Measurements from ENCODE around the gene ANKRD28. TPM values are rescaled to one million over a fixed set of nuclear protein-coding genes. Genes with fewer than 3 reads are reported as not detected.

ANKRD28 gene
- total and polyA plus RNA-seq, 2 of the 13 experiments (the other 11 are each of a cell fraction or from before 2014, with no cell fraction given): 21.0 to 28.9 TPM

- intact Hi-C loops (cut with micrococcal nuclease; ENCODE audit: unreplicated experiment) (no loop called here), in situ Hi-C loops (cut with HindIII; ENCODE audit: extremely low pct_ligation_motif_present, low pct_unique_long_range_greater_than_20kb) (no loop called here)
- TF ChIP-seq KLF13 (CRISPR knock-in tag; IDR thresholded peaks at IDR 0.05): no peak
- TF ChIP-seq NR1H2 (CRISPR knock-in tag; IDR thresholded peaks at IDR 0.05; ENCODE audit: borderline replicate concordance, low read depth): no peak
- no peak for TF ChIP-seq ZNF512 (CRISPR knock-in tag; IDR thresholded peaks at IDR 0.05)
- no peak for TF ChIP-seq ZNF569 (CRISPR knock-in tag; IDR thresholded peaks at IDR 0.05; ENCODE audit: borderline replicate concordance)
- no peak for TF ChIP-seq ZNF382 (CRISPR knock-in tag; IDR thresholded peaks at IDR 0.05; ENCODE audit: borderline replicate concordance)
- TF ChIP-seq MTERF4 (CRISPR knock-in tag; IDR thresholded peaks at IDR 0.05): no peak
- no peak for TF ChIP-seq JDP2 (CRISPR knock-in tag; IDR thresholded peaks at IDR 0.05; ENCODE audit: borderline replicate concordance)
- TF ChIP-seq ZNF629 (CRISPR knock-in tag; conservative IDR thresholded peaks at IDR 0.05): no peak
- no peak for TF ChIP-seq RBAK (CRISPR knock-in tag; IDR thresholded peaks at IDR 0.05)
- TF ChIP-seq ZNF83 (CRISPR knock-in tag; IDR thresholded peaks at IDR 0.05; ENCODE audit: borderline replicate concordance): no peak
- TF ChIP-seq CHD2 (IDR thresholded peaks at IDR 0.05; ENCODE audit: low read depth, low read length): no peak
- TF ChIP-seq SRSF9 (IDR thresholded peaks at IDR 0.05; ENCODE audit: borderline replicate concordance, insufficient read depth, low read depth, low read length, poor library complexity, severe bottlenecking): no peak
- no peak for TF ChIP-seq MEIS1 (CRISPR knock-in tag; IDR thresholded peaks at IDR 0.05; ENCODE audit: borderline replicate concordance)
- TF ChIP-seq NR2C2 (CRISPR knock-in tag; IDR thresholded peaks at IDR 0.05; ENCODE audit: borderline replicate concordance): no peak
- no peak overlapping the region for H3K4me3 ChIP-seq (replicated peaks in 1 of 3; ENCODE audit: insufficient read depth in 1 of 3, low read depth in 2 of 3, low read length in 3 of 3)
- H3K4me1 ChIP-seq (ENCODE audit: insufficient read depth, low read length): no peaks in the 10 kb centered on the region
- ATAC-seq (no peak), FAIRE-seq (no peak), DNase-seq (ENCODE audit: low spot score) (no peak)
- 95% methylated on average over 1 of the region's 1 CpG for WGBS (ENCODE audit: low lambda C conversion rate)
- ChIA-PET POLR2A (no interaction called here), CTCF (ENCODE audit: low intra/inter-chr PET ratio, low total read pairs) (no interaction called here)
- H3K9me3 ChIP-seq (ENCODE audit: low read length): no peaks in the 10 kb centered on the region
- no TSS peak for BruUV-seq (replicated peaks)
- no peaks in the 10 kb centered on the region for H3K79me2 ChIP-seq (ENCODE audit: insufficient read depth, low read length)
- peaks cover 1 to 51% of the 10 kb centered on the region in 2 experiments; a peak in 4 of 5 replicates for H3K36me3 ChIP-seq (replicated peaks in 1 of 2; ENCODE audit: control insufficient read depth in 1 of 2, insufficient read depth in 2 of 2, low read length in 2 of 2)
- no peaks in the 10 kb centered on the region for H4K20me1 ChIP-seq (ENCODE audit: insufficient read depth, low read length)
- H3K4me2 ChIP-seq (ENCODE audit: low read depth, low read length): no peak overlapping the region
- no peak overlapping the region for H2AFZ ChIP-seq (ENCODE audit: low read length)
- H3K27ac ChIP-seq (ENCODE audit: extremely low read length, insufficient read depth, low read length): no peak overlapping the region
- H3K27me3 ChIP-seq (ENCODE audit: control insufficient read depth in 1 of 2, insufficient read depth in 2 of 2, low read length in 2 of 2): no peaks in the 10 kb centered on the region
- H3K9ac ChIP-seq (ENCODE audit: insufficient read depth, low read depth, low read length): no peak overlapping the region
These were observed 90.0 kb downstream of the ANKRD28 start for GRCh38 chr3:15707779-15708178.

All from HepG2 (cell line).